NB4 (cell line): ENCODE results near the gene COX7A2L.

Experiments
- DNase-seq: peaks from one replicate; pipeline ENCODE4 v3.0.0; 2010; ENCODE audit warnings: low read depth
- H3K4me3 ChIP-seq: one replicate; pipeline ENCODE4 v1.5.1; 2011; ENCODE audit warnings: mild to moderate bottlenecking, low read depth, low read length, moderate library complexity
- CTCF ChIP-seq: IDR thresholded peaks from one replicate; pipeline ENCODE4 v1.5.1; 2012; ENCODE audit warnings: low read depth, low read length
- MYC ChIP-seq: IDR thresholded peaks from 2 replicates; pipeline ENCODE4 v1.6.1; 2011; ENCODE audit warnings: low read depth, low read length
- POLR2A ChIP-seq: IDR thresholded peaks from 2 replicates; pipeline ENCODE4 v1.6.1; 2011; ENCODE audit warnings: mild to moderate bottlenecking; ENCODE audit not compliant: insufficient read length; ENCODE audit errors: extremely low read depth
- TF ChIP-seq, protein P1 (sequence below): IDR thresholded peaks from 2 replicates; pipeline ENCODE4 v1.6.1; 2011; ENCODE audit warnings: low read depth, low read length

COX7A2L gene

DNA sequence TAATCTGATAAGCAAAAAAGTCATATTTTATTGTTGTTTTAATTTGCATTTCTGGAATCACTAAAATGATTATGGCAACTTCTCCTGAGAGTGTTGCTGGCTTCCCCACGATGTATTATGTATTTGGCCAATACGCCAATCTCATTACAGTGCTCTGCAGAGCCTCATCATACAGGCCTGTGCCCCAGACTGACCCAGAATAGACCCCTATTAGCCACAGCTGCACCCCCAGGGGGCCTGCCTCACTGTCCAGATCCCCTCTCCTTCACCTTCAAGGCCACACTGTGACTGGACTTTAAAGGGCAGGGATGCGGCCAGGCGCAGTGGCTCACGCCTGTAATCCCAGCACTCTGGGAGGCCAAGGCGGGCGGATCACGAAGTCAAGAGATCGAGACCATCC is 17.4 kb upstream of the COX7A2L start:
- TF ChIP-seq, protein P1, sequence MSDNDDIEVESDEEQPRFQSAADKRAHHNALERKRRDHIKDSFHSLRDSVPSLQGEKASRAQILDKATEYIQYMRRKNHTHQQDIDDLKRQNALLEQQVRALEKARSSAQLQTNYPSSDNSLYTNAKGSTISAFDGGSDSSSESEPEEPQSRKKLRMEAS = no peak
- TF ChIP-seq MYC (no peak), POLR2A (no peak), CTCF (no peak)
- H3K4me3 ChIP-seq = no peak overlapping the region
- no peak for DNase-seq

DNA sequence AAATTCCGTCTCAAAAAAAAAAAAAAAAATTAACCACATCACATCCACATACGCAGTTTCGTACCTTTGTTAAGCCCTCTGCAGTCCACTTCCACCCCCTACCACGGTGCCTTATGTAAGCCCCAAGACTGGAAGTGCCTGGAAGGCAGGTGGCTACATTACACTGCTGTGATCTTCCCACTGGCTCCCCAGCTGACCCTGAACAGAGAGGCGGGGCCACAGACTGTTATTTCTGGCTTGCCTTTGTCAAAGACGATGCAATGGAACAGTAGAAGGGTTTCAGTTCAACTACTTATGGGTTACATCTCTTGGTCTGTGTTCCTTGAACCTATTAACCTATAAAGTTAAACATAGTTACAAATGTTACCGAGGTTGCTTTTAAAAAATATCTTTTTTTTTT is 15.7 kb upstream of the COX7A2L start:
- no peak overlapping the region for H3K4me3 ChIP-seq
- DNase-seq = no peak
- TF ChIP-seq MYC = no peak
- TF ChIP-seq, protein P1 = no peak
- no peak for TF ChIP-seq POLR2A
- TF ChIP-seq CTCF = no peak

- TF ChIP-seq, protein P1 = no peak
- no peak for TF ChIP-seq MYC
- TF ChIP-seq POLR2A = no peak
- no peak for TF ChIP-seq CTCF
- DNase-seq = no peak
- H3K4me3 ChIP-seq = no peak overlapping the region
These were observed 11.6 kb upstream of the COX7A2L start for GRCh38 chr2:42372474-42373200.

- TF ChIP-seq, protein P1 = no peak
- TF ChIP-seq POLR2A (no peak), CTCF (no peak), MYC (no peak)
- DNase-seq = no peak
- no peak overlapping the region for H3K4me3 ChIP-seq
These were observed 10.8 kb upstream of the COX7A2L start for GRCh38 chr2:42371611-42372473.

DNA sequence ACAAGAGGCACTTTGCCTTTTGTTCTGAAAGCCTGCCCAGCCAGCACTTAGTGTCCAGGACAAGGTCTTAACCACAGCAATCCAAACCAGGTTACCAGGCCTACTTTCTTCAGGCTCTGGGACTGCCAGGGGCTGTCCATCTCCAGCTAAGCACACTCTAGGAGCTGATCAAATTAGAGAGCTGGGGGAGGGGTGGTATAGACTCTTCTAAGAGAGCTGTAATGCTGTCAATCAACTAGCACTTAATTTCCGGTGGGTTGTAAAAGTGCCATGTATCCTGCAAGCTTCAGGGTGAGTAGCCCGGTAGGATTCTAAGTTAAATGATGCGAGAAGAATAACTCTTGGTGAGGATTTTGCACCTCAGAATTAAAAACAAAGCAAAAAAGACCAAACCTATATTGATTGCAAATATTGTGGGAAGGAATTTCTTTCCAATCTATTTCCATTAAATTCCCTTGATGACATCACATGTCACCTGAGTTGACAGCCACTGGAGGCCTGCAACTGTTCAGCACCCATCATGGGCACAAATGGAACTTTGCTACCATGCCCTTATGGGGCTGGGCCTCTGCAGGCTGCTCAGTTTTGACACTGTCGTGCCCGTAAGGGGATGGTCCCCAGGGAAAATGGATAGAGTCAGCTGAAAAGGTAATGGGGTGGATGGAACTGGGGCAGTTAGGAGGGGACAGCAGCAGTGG is 8.7 kb upstream of the COX7A2L start:
- H3K4me3 ChIP-seq = no peak overlapping the region
- no peak for DNase-seq
- TF ChIP-seq CTCF (no peak), POLR2A (no peak), MYC (no peak)
- TF ChIP-seq, protein P1 = no peak
